Endothelial cell of umbilical vein (primary cell): Measurements from ENCODE around the gene ACADSB. TPM values are rescaled to one million over a fixed set of nuclear protein-coding genes. Genes with fewer than 3 reads are reported as not detected.

Experiments
- BruUV-seq: library from RNA; stranded (reverse); fragments of 400-500 nt; replicated peaks from 2 replicates; lab custom pipeline; 2021; lab: Mats Ljungman, UMichigan
- CTCF ChIA-PET: fragments of 300-600, 350-600 bp; sonication (Branson Sonifier 250); formaldehyde crosslinking; loops from one replicate; lab custom pipeline; 2021; ENCODE audit warnings: antibody characterized with exemption, inconsistent platforms; lab: Charles Lee
- POLR2A ChIA-PET: fragments of 300-600, 350-600 bp; sonication (Branson Sonifier 250); formaldehyde crosslinking; loops from one replicate; lab custom pipeline; 2021; ENCODE audit warnings: antibody characterized with exemption, inconsistent platforms; lab: Charles Lee
- DNase-seq: peaks from one replicate; pipeline ENCODE4 v3.0.0-alpha.2; 2011; ENCODE audit warnings: low read depth, low spot score
- FAIRE-seq: peaks from 2 replicates; lab custom pipeline; 2011; peaks lifted over from hg19 to GRCh38; lab: Jason Lieb, UNC
- H2AFZ ChIP-seq: 2 replicates; pipeline ENCODE4 v1.6.0; 2012; ENCODE audit warnings: low read depth, low read length, control low read depth, inconsistent platforms
- H3K27ac ChIP-seq: 2 replicates; pipeline ENCODE4 v1.5.1; 2011; ENCODE audit warnings: low read depth, mild to moderate bottlenecking, control low read depth, low read length, moderate library complexity; ENCODE audit not compliant: insufficient read depth
- H3K27me3 ChIP-seq, 2 experiments: 2 replicates each; pipeline versions ENCODE4 v1.6.0 to v1.6.1; 2011; ENCODE audit warnings: low read length in 2 of 2, mixed read lengths in 1 of 2; ENCODE audit not compliant: control insufficient read depth in 2 of 2, insufficient read depth in 2 of 2
- H3K36me3 ChIP-seq, 2 experiments: 2 replicates in 1 of 2; 3 replicates in 1 of 2; pipeline ENCODE4 v1.5.1; 2011; ENCODE audit warnings: low read length in 2 of 2, mild to moderate bottlenecking in 1 of 2, moderate library complexity in 1 of 2; ENCODE audit not compliant: control insufficient read depth in 2 of 2, insufficient read depth in 2 of 2; ENCODE audit errors: extremely low read depth in 1 of 2
- H3K4me1 ChIP-seq: 3 replicates; pipeline ENCODE4 v1.5.1; 2011; ENCODE audit warnings: mild to moderate bottlenecking, low read length; ENCODE audit not compliant: control insufficient read depth, insufficient read depth; ENCODE audit errors: extremely low read depth
- H3K4me2 ChIP-seq: 2 replicates; pipeline ENCODE4 v1.6.1; 2011; ENCODE audit warnings: low read length, control low read depth, mixed read lengths; ENCODE audit not compliant: insufficient read depth
- H3K4me3 ChIP-seq, 3 experiments: fragments of 200-600 bp in 1 of 3; sonication (generic), shearing (Covaris generic) in 1 of 3; replicated peaks in 1 of 3; 2 replicates each; pipeline ENCODE4 v1.5.1; 2011 to 2016; ENCODE audit warnings: control low read depth in 3 of 3, low read length in 3 of 3, mild to moderate bottlenecking in 2 of 3, inconsistent platforms in 1 of 3, low read depth in 1 of 3, moderate library complexity in 1 of 3; ENCODE audit not compliant: insufficient read depth in 1 of 3
- H3K79me2 ChIP-seq: 2 replicates; pipeline ENCODE4 v1.6.0; 2012; ENCODE audit warnings: low read length, inconsistent platforms; ENCODE audit not compliant: control insufficient read depth, insufficient read depth
- H3K9ac ChIP-seq: replicated peaks from 2 replicates; pipeline ENCODE3; 2011; ENCODE audit warnings: low read length, control low read depth; ENCODE audit not compliant: insufficient read depth; ENCODE audit errors: extremely low read depth
- H3K9me1 ChIP-seq: replicated peaks from 3 replicates; pipeline ENCODE4 v1.6.0; 2011; ENCODE audit warnings: mild to moderate bottlenecking, low read length; ENCODE audit not compliant: control insufficient read depth, insufficient read depth; ENCODE audit errors: extremely low read depth
- H3K9me3 ChIP-seq: replicated peaks from 2 replicates; pipeline ENCODE4 v1.5.1; 2012; ENCODE audit warnings: low read length, inconsistent platforms; ENCODE audit not compliant: control insufficient read depth, insufficient read depth
- H4K20me1 ChIP-seq: replicated peaks from 2 replicates; pipeline ENCODE3; 2011; ENCODE audit warnings: mild to moderate bottlenecking, low read length; ENCODE audit not compliant: control insufficient read depth, insufficient read depth; ENCODE audit errors: extremely low read depth
- CTCF ChIP-seq, 2 donors: IDR thresholded peaks; 1 replicate in 1 of 2; 2 replicates in 1 of 2; pipeline ENCODE4 v1.5.1; 2011; ENCODE audit warnings: low read length in 2 of 2, mild to moderate bottlenecking in 2 of 2, moderate library complexity in 2 of 2, control low read depth in 1 of 2, inconsistent platforms in 1 of 2, low read depth in 1 of 2; ENCODE audit not compliant: insufficient read depth in 1 of 2; ENCODE audit errors: extremely low read depth in 1 of 2
- EZH2 ChIP-seq: IDR thresholded peaks from 2 replicates; pipeline ENCODE4 v1.6.1; 2012; ENCODE audit warnings: borderline replicate concordance, low read depth, mild to moderate bottlenecking, moderate library complexity, low read length, inconsistent platforms; ENCODE audit not compliant: severe bottlenecking
- FOS ChIP-seq: IDR thresholded peaks from 2 replicates; pipeline ENCODE4 v1.6.1; 2011; ENCODE audit warnings: mild to moderate bottlenecking, low read length, moderate library complexity, borderline replicate concordance; ENCODE audit not compliant: insufficient read depth
- GATA2 ChIP-seq: IDR thresholded peaks from 2 replicates; pipeline ENCODE4 v1.7.0; 2011; ENCODE audit warnings: low read depth, mild to moderate bottlenecking, moderate library complexity, mixed read lengths, low read length; ENCODE audit not compliant: insufficient read length, insufficient read depth
- JUN ChIP-seq: IDR thresholded peaks from 2 replicates; pipeline ENCODE4 v1.6.1; 2011; ENCODE audit warnings: borderline replicate concordance, low read depth; ENCODE audit not compliant: insufficient read length, insufficient read depth
- MAX ChIP-seq: IDR thresholded peaks from 2 replicates; pipeline ENCODE4 v1.6.1; 2011; ENCODE audit not compliant: insufficient read depth, insufficient read length
- MYC ChIP-seq: IDR thresholded peaks from one replicate; pipeline ENCODE4 v1.6.1; 2011; ENCODE audit warnings: mild to moderate bottlenecking, low read depth, low read length
- POLR2A ChIP-seq: IDR thresholded peaks from 2 replicates; pipeline ENCODE4 v1.6.1; 2012; ENCODE audit warnings: low read depth, mild to moderate bottlenecking, control low read depth, low read length
- POLR2AphosphoS5 ChIP-seq: IDR thresholded peaks from 2 replicates; pipeline ENCODE4 v1.6.1; 2012; ENCODE audit warnings: low read depth, mild to moderate bottlenecking, control low read depth, low read length, moderate library complexity; ENCODE audit not compliant: insufficient read depth
- dilution Hi-C: fragments of 300-500 bp; cut with MboI; formaldehyde crosslinking; loops from one replicate; pipeline ENCODE4 v1.15.0; 2019; ENCODE audit warnings: low sequenced_read_pairs; ENCODE audit not compliant: extremely low pct_ligation_motif_present
- intact Hi-C: fragments of 100-400 bp; cut with micrococcal nuclease; formaldehyde crosslinking; loops from one replicate; pipeline ENCODE4 v1.10.0; 2022
- polyA plus RNA-seq, 4 experiments: library from polyadenylated mRNA; depleted of rRNA in 3 of 4; stranded (reverse) in 3 of 4; unstranded in 1 of 4; fragments of >200 nt; gene quantifications; 2 replicates each; pipeline versions ENCODE4 v1.2.1 to v1.2.3, GENCODE V29; 2011 to 2012; ENCODE audit warnings: missing spikeins in 1 of 4
- total RNA-seq: library from RNA; stranded (reverse); gene quantifications from 2 replicates; pipeline ENCODE4 v1.2.3, GENCODE V29; 2021

The ACADSB gene
- total and polyA plus RNA-seq, 2 donors (not counting 3 experiments of a cell fraction or from before 2014, with no cell fraction given), result 3.1 to 15.2 TPM

- Histone ChIP-seq H3K4me1 (no peaks in the 10 kb centered on the region), H3K9me1 (no peaks in the 10 kb centered on the region), H3K36me3 (peaks cover 4 to 5% of the 10 kb centered on the region in 2 experiments), H3K9ac (no peak overlapping the region), H3K4me2 (no peak overlapping the region), H3K79me2 (peaks cover 24% of the 10 kb centered on the region), H2AFZ (no peak overlapping the region), H4K20me1 (no peaks in the 10 kb centered on the region), H3K4me3 (no peak overlapping the region), H3K9me3 (no peaks in the 10 kb centered on the region), H3K27me3 (no peaks in the 10 kb centered on the region), H3K27ac (no peak overlapping the region)
- CTCF ChIA-PET, result interaction anchor here (0.8 kb wide), 1 partner anchor 10 kb away, joined by 3 read pairs; no protein-coding TSS in a partner anchor
- FAIRE-seq (no peak), DNase-seq (no peak)
- TF ChIP-seq FOS, result no peak
- TF ChIP-seq CTCF (IDR thresholded peaks at IDR 0.05; ENCODE audit: extremely low read depth in 1 of 2, insufficient read depth in 1 of 2, low read depth in 1 of 2, low read length in 2 of 2), result no peak
- TF ChIP-seq GATA2, result no peak
- TF ChIP-seq POLR2AphosphoS5, result no peak
- no peak for TF ChIP-seq MYC
- no peak for TF ChIP-seq EZH2
- no peak for TF ChIP-seq MAX
- no peak for TF ChIP-seq POLR2A
- TF ChIP-seq JUN, result no peak
- POLR2A ChIA-PET, result no interaction called here
- dilution Hi-C loops (no loop called here), intact Hi-C loops (no loop called here)
- no TSS peak for BruUV-seq
Observed at GRCh38 chr10:122995936-122996335, 12.9 kb upstream of the ACADSB start.
